ENCODE data around the gene FHL5.

GRCh38 chr6:96563853-96564252, 925 bp downstream of the FHL5 start:
- TF ChIP-seq CTCF (IDR thresholded peaks at IDR 0.05; ENCODE audit: low read depth, low read length) (no peak), EZH2phosphoT487 (IDR thresholded peaks at IDR 0.05; ENCODE audit: low read depth) (no peak)

Data from OCI-LY3 (cell line).